Astrocyte of the spinal cord (primary cell): Measurements from ENCODE around the gene CDH26.
A peak's percentile ranks its signal among the peaks of the same experiment; 100 is the strongest.
"Not testable (repeated sequence)": the region's sequence is repeated elsewhere in the genome, so short reads cannot be mapped to it uniquely, and the experiment has no call there.

Experiments used
- DNase-seq: peaks from one replicate; pipeline ENCODE4 v3.0.0; 2011; ENCODE audit warnings: low read depth, low spot score
- H3K4me3 ChIP-seq: 2 replicates; pipeline ENCODE4 v1.5.1; 2011; ENCODE audit warnings: low read depth, mild to moderate bottlenecking, low read length, moderate library complexity
- in situ Hi-C: cut with HindIII; loops from 2 replicates; pipeline ENCODE4 v1.10.0; 2017; ENCODE audit warnings: low sequenced_read_pairs
- TF ChIP-seq, protein P1 (sequence below): IDR thresholded peaks from 2 replicates; pipeline ENCODE4 v1.5.1; 2012; ENCODE audit warnings: low read depth, mild to moderate bottlenecking, low read length, inconsistent platforms

Gene CDH26

GRCh38 chr20:60036346-60036745 is 78.1 kb downstream of the CDH26 start:
- DNase-seq: no peak
- H3K4me3 ChIP-seq: no peak overlapping the region
- in situ Hi-C loops: no loop called here
- TF ChIP-seq, protein P1, sequence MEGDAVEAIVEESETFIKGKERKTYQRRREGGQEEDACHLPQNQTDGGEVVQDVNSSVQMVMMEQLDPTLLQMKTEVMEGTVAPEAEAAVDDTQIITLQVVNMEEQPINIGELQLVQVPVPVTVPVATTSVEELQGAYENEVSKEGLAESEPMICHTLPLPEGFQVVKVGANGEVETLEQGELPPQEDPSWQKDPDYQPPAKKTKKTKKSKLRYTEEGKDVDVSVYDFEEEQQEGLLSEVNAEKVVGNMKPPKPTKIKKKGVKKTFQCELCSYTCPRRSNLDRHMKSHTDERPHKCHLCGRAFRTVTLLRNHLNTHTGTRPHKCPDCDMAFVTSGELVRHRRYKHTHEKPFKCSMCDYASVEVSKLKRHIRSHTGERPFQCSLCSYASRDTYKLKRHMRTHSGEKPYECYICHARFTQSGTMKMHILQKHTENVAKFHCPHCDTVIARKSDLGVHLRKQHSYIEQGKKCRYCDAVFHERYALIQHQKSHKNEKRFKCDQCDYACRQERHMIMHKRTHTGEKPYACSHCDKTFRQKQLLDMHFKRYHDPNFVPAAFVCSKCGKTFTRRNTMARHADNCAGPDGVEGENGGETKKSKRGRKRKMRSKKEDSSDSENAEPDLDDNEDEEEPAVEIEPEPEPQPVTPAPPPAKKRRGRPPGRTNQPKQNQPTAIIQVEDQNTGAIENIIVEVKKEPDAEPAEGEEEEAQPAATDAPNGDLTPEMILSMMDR: no peak

DNA sequence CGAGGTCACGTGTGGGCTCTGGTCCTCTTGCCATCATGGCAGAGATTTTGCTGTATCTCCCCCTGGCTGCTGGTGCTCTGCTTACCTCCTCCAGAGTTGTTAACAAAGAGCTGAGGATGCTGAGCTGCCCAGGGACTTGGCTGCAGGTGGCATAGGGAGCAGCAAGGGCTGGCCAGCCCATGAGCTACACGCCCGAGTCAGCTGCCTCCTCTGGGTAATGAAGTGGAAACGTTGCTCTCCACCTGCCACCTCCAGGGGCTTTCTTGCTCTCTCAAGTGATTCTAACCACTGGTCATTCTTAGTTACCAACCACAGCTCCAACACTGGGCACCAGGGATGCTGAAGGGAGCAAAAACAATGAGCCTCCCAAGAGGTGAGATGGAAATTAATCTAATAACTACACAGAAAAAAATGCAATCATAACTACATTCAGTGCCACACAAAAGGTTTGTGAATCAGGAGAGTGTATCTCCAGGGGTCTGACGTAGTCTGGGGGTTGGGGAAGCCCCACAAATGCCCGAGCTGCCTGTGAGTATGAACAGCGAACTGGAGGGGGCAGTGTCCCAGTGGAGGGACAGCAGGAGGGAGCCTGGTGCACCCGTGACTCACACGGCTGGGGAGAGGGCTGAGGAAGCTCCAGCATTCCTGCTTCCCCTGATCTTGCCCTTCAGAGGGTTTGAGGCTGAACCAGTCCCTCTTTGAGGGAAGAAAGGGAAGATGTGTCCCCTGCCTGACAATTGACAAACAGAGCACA is 78.7 kb downstream of the CDH26 start:
- in situ Hi-C loops: no loop called here
- peak; percentile 39 for DNase-seq
- no peak overlapping the region for H3K4me3 ChIP-seq
- TF ChIP-seq, protein P1: peak; percentile 39

- TF ChIP-seq, protein P1: no peak
- no peak for DNase-seq
- in situ Hi-C loops: no loop called here
- no peak overlapping the region for H3K4me3 ChIP-seq
Measured at GRCh38 chr20:60038400-60039008, 80.3 kb downstream of the CDH26 start.

- no peak for DNase-seq
- TF ChIP-seq, protein P1: no peak
- no peak overlapping the region for H3K4me3 ChIP-seq
- in situ Hi-C loops: no loop called here
Measured at GRCh38 chr20:60039526-60039925, 81.3 kb downstream of the CDH26 start.

GRCh38 chr20:60040471-60041162 is 82.4 kb downstream of the CDH26 start:
- H3K4me3 ChIP-seq: no peak overlapping the region
- TF ChIP-seq, protein P1: no peak
- no peak for DNase-seq
- in situ Hi-C loops: no loop called here

DNA sequence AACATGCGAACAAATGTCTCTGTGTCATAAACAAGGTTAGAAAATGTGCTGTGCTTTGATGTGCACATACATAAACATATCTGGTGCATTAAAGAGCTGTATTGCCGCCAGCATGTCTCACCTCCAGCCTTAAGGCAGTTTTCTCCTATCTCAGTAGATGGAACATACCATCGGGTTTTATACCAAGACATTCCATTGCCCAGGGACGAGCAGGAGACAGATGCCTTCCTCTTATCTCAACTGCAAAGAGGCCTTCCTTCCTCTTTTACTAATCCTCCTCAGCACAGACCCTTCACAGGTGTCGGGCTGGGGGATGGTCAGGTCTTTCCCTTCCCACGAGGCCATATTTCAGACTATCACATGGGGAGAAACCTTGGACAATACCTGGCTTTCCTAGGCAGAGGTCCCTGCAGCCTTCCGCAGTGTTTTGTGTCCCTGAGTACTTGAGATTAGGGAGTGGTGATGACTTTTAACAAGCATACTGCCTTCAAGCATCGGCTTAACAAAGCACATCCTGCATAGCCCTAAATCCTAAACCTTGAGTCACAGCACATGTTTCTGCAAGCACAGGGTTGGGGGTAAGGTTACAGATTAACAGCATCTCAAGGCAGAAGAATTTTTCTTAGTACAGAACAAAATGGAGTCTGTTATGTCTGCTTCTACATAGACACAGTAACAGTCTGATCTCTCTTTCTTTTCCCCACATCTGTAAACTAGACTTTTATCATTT is 83.4 kb downstream of the CDH26 start:
- in situ Hi-C loops, H3K4me3 ChIP-seq: not testable (repeated sequence)
- peak; percentile 64 for DNase-seq
